GM21737 (cell line): Measurements from ENCODE around the gene MESD.

Experiments
- ATAC-seq: cut with Tn5 transposase; IDR thresholded peaks from one replicate; pipeline ENCODE4 v1.9.1; 2021; ENCODE audit warnings: mild to moderate bottlenecking, moderate library complexity; ENCODE audit not compliant: unreplicated experiment

MESD gene

DNA sequence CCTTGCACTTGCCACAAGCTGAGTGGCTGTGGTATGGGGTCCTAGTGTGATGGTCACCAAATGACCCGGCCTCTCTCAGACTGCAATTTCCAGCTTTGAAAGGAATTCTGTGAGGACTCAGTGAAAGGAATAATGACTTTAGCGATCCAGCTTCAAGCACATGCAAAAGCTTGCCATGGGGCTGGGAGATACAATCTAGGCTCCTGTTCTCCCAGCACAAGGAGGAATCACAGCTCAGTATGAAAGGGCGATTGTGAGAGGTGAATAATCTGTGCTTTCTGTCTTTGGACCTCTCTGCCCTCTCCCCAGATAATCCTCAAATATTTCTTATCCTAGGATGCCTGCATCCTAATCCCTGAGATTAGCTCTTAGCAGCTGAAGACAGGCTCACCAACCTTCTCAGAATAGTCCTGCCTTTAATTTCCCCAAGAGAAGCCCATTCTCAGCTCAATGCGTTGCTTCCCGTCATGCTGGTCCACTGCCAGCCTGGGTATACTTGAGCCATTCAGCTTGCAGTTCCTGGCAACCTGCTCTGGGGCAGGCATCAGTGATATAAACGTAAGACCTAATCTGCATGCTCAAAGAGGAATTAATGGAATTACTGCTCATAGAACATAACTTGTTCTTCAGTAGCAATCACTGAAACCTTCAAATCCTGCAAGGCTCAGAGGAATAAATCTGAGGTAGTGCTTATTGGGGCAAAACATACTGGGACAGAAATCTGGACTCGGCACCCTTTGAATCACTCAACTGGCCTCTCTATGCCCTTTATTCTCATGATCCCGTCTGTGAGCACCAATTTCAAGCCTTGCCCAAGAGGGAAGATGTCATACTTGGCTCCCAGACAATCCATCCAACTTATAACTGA is 26.2 kb upstream of the MESD start:
- no peak for ATAC-seq

DNA sequence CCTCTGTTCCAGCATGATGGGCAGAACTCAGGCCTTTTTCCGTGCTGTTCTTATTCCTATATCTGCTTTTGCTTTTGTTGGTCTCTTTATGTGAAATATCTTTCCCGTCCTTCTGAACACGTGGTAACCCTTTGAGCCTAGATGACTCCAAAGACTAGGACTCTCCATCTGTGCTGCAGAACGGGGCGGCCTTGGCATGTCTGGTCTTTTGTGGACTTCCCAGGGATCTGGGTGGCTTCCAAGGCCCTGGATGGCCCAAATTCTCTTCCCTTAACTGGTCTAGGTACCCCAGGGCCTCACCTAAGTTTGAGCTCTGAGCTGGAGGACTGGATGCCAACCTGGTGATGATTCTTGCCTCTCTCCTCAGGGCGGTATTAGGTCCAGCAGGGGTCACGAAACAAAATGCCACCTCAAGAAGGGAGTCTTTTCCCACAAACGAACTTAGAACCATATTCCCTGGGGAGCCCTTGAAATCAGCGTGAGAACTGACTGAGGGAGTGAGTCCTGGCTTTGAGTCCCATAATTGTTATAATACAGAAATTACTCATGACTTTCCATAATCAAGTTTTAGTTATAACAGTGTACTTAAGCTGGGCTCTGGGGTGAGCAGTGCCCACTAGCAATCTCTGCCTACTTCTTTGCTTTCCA is 25.0 kb upstream of the MESD start:
- ATAC-seq: no peak

DNA sequence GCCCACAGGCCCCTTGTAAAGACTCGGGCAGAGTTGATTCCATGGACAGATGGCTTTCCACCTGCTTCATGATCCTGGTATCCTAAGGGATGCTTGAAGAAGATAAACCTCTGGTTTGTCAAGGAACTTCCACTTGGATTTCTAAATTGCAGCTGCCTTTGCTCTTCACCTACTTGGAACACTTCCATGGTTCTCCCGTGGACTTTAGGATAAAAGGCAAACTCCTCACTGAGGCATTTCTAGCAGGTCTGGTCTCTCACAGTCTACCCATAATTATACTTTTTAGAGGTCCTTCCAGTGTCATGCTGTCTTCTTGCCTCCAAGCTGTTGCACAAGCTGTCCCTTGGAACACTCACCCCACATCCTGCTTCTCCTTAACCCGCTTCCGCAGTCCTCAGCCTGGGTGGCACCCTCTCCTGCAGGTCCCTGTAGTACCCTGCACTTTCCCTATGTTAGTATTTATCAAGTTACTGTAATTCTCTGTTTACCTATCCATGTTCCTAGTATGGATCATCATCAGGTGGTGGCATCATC is 23.8 kb upstream of the MESD start:
- no peak for ATAC-seq

DNA sequence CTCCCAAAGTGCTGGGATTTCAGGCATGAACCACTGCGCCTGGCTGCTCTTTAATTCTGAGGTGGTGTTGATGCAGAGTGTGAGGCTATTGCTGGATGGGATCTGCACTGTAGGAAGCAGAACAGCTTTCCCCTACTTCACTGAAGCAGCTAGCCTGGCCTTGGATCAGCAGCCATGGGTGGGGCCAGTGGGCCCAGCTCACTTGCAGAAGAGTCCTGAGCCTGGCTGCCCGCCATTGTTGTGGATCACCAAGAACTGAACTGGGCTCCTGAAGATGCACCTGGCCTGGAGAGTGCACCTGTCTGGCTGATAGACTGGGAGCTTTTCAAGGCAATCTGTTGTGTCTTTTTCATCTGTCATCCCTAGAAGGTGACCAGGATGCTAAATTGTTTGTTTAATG is 23.0 kb upstream of the MESD start:
- ATAC-seq: no peak

DNA sequence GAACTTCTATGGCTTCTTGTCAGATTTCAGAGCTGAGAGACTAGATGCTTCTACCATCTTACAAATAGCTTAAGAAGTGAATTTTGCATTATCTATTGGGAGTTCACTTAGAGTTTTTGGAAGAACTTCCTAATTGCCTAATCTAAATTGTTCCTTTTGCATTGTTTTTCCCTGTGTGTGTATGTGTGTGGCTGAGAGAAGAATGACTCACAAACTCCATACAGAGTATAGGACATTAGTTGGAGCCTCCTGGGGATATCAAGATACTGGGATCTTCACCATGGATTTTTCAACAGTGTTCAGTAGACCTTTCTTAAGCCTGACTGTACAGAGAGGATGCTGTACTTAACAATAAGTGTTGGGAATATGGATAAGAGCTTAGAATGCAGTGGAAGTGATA is 22.0 kb upstream of the MESD start:
- ATAC-seq: no peak

DNA sequence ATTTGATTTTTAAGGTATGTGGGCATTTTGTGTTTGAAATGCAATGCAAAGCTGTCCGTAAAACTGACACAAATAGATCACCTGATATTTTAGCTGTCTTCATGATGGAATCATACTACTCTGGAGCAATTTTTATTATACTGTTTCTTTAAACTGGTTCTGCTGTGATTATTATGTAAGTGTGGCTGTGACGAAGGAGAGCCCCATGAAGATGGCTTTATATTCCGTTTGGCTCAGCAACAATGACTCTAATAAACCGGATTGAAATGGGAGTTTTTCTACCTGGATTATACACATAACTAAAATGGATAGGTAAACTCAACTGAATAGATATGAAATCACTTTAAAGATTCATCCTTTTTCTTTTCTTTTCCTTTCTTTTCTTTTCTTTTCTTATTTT is 20.5 kb upstream of the MESD start:
- ATAC-seq: no peak

DNA sequence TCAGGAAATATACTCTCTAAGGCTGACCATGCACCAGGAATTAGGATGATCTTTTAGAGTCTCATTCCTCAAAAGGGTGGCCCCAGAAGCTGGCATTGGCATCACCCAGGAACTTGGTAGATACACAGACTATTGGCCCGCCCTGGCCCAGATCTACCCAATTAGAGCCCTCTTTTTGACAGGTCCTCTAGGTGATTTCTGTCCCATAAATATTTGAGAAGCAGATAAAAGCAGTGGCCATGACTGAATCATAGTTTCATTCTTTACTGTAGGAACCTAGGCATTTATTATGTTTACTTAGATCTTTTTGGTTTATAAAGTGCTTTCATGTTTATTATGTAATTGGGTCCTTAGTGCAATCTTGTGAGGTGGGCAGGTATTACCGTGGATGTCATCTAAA is 18.7 kb upstream of the MESD start:
- no peak for ATAC-seq

DNA sequence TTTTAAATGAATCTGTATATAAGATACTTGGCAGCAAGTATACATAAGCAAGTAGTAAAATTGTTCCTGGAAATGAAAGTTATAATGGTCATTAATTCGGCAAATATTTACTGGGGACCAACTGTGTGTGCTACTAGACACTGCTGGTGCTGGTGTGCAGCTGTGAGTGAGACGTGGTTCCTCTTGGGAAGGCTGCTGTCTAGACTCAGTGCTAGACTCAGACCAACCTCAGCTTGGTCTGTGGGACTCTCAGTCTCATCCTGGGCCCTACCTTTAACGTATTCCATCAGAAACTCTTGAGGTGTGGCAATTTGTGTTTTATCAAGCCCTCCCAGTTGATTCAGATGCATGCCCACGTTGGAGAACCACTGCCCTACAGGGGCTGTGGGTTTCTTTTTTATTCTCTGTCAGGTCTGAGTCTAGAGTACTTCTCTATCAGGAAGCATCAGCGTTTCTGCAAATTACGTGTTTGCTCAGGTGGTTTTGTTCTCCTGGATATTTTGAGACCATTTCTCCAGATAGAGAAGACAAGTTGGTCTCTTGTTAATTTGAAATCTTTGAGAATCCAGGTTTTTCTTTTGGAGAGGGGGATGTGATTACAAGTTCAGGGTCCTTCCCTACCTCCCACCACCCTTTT is 17.9 kb upstream of the MESD start:
- no peak for ATAC-seq

DNA sequence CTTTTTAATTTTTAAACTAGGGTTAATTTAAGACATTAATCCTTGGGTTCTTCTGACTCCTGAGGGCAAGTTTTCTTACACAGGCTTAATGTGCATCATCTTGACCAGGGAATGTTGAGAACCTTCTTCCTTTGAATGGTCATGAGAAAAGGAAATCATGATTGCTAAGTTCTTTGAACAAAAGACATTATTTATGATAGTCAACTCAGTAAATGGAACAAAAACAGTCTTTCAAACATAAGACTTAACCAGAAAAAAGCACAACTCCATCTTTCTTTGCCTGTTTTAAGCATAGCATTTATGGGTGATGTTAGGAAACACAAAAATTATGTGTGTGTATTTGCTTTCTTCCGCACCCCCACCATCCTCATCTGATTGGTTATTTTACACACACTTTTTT is 16.5 kb upstream of the MESD start:
- ATAC-seq: no peak

DNA sequence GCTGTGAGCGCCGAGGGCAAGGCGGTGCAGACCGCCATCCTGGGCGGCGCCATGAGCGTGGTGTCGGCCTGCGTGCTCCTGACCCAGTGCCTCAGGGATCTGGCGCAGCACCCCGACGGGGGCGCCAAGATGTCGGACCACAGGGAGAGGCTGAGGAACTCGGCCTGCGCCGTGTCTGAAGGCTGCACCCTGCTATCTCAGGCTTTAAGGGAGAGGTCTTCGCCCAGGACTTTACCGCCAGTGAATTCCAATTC is 13.4 kb upstream of the MESD start:
- no peak for ATAC-seq

DNA sequence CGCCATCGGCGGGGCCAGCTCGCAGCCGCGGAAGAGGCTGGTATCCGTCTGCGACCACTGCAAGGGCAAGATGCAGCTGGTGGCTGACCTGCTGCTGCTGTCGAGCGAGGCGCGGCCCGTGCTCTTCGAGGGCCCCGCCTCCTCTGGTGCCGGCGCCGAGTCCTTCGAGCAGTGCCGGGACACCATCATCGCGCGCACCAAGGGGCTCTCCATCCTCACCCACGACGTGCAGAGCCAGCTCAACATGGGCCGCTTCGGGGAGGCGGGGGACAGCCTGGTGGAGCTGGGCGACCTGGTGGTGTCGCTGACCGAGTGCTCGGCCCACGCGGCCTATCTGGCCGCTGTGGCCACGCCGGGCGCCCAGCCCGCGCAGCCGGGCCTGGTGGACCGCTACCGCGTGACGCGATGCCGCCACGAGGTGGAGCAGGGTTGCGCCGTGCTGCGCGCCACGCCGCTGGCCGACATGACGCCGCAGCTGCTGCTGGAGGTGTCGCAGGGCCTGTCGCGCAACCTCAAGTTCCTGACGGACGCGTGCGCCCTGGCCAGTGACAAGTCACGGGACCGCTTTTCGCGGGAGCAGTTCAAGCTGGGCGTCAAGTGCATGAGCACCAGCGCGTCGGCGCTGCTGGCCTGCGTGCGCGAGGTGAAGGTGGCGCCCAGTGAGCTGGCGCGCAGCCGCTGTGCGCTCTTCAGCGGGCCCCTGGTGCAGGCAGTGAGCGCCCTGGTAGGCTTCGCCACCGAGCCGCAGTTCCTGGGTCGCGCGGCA is 12.9 kb upstream of the MESD start:
- ATAC-seq: no peak

DNA sequence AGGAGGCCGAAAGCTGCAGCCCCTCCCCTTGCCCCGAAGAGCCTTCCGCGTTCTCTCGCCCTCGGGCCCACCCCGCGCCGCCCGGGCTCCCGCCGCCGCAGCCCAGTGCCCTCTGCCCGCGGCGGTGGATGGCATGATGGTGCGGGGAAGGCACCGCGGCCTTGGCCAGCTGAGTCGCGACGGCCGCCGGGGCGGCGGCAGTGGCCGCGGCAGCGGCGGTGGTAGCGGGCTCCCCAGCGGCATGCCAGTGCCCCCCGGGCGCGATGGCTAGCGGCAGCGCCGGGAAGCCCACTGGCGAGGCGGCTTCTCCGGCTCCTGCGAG is 12.4 kb upstream of the MESD start:
- no peak for ATAC-seq

DNA sequence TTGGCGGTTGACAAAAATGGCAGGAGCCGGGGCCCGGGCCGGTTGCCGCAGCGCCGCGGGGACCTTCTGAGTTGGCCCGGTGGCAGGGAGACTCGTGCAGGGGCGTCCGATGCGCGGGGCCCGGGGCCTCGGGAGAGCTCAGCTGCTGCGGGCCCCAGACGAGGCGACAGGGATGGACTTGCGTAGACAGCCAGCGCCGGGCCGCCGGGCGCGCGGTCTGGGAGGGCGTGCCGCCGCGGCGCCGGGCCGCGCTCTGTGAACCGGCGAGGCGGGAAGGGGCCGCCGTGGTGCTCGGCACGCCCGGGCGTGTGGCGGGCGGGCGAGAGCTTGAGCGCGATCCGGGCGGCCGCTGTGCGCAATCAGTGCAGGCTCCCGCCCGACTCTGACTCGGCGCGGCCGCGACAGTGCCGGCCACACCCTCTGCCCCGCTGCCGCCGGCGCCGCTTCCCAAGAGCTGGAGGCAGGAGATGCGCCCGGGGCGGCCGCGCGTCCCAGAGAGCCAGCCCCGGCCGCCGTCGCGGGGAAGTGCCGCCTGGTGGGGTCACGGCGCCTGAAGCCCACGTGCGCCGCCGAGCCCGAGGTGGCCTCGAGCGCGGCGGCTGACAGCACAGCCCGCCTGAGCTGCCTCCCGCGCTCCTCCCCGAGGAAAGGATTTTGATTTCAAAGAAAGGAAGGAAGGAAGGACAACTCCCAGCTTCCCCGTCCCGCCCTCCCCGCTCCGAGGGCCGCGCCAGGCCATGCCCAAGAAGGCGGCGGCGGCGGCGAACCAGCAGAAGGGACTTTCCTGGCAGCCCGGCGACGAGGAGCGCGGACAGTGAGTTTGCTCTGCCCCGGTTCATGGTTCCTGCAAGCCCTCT is 11.8 kb upstream of the MESD start:
- ATAC-seq: peak; percentile 32

DNA sequence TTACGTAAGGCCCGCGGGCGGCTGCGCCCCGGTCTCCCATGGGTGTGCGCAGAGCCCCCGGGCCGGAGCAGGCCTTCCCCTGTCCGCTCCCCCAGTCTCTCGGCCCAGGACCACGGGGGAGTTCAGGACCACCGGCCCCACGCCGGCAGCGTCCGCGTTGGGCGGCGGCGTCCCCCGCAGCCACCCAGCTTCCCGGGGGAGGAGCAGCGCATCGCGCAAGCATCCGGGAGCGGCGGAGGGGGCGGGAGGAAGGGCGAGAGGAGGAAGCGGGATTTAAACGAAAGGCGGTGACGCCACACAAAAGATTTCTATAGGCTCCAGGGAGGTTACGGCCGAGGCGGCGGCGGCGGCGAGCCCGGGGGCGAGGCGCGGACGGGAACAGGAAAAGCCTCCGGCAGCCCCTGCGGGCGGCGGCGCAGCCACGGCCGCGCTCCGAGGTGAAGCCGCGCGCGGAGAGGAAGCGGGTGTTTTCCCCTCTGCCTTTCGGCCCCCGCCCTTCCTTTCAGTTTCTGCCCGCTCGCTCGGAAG is 11.1 kb upstream of the MESD start, which contains the start of gene TLNRD1:
Gene TLNRD1, plus strand, starts transcription at position 300 of the 528 bp plus-strand sequence. CDS start 1,349 bp downstream, outside the sequence.
- peak; percentile 57 for ATAC-seq

DNA sequence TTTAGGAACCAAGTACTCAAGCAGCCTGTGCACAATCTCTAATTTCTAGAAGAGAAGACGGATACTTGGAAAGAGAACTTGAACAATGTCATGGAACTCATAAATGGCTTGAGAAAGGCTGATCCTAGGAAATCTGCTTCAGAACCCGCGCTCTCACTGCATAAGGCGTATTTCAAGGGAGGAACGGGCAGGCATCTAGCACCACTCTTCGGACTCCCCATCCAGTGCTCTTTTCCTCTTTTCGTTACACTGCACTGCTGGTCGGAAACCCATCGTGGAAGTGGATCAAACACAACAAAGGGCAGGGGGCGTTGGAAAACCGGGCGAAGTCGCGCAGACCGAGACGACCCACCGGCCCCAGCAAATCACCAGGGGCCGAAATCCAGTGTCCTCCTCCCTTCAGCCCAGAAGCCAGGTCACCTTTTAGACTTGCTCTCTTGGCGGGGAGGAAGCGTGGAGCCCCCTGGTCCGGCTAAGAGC is 10.6 kb upstream of the MESD start:
- no peak for ATAC-seq

DNA sequence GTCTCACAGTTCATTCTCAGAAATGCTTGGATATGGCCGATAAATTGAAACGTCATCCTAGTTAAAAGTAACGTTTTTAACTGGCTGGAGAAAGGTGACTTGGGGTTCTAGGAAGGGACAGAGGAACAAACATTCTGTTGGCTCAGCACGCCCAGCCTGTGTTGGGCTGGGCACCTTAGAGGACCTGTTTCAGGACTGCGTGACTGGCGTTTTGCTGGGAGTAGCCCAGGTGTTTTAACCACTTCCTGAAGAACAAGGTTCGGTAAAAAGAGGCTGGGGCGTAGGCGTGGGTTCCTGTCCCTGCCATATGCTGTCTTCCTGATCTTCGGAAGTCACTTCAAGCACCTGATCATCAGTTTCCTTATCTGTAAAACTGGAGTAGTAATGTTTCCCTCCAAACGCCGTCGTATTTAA is 10.0 kb upstream of the MESD start:
- ATAC-seq: no peak

DNA sequence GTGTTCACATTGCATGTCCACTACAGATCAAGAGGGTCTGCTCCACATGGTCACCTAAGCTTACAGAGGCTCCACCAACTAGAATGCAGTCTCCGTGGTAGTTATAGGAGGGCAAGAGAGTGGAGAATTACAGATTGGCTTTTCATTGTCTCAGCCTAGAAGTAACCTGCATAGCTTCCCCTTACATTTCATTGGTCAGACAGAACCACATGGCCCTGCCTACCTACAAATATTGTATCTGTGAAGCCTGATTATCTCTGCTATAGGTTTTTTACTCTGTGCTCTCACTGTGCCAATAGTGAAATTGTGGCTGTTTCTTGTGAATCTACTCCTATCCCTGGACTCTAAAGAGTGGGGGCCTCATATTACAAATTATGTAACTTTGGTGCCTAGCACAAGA is 8.6 kb upstream of the MESD start:
- ATAC-seq: no peak

DNA sequence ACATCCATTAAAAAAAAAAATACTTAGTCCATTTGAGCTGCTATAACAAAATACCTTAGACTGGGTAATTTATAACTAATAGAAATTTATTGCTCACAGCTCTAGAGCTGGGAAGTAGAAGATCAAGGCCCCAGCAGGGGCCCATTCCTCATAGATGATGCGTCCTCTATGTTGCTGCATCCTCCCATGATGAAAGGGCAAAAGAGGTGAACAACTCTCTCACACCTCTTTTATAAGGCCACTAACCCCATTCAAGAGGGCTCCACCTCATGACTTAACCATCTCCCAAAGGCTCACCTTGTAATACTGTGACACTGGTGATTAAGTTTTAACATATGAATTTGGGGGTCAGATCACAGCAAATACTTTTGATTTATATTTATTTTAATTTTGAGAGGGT is 8.1 kb upstream of the MESD start:
- no peak for ATAC-seq

DNA sequence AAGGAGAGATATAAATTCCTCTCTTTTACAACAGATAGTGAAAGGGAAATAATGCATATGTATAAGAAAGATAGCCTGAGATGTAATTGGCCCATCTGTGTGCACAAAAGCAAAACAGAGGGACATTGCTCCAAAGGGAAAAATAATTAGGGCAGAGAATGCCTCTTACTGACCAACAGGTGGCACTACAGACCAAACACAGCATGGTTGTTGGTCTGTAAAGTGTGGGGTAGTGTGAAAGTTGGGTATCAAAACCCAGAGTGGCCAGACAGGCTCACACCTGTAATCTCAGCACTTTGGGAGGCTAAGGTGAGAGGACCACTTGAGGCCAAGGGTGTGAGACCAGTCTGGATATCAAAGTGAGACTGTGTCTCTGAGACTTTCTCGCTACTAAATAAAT is 6.6 kb upstream of the MESD start:
- no peak for ATAC-seq

DNA sequence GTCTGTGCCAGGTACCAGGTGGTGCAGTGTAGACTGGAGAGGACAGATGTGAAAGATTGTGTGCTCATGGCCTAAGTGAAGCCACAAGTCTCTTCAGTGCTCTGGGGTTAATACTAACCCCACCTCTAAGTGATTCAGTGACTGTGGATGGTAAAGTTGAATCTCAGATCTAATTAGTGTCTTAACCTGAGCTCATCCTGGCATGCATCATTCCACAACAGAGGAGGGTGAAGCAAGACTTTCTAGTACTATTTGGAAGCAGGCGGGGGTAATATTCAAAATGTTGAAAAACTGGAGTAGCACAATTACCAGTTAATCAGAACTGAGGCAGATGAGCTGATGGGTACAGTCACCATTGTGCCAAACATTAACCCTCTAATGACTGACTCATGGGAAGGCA is 2.8 kb upstream of the MESD start:
- ATAC-seq: no peak
